ENCODE results near the gene FAM120AOS. TPM values are rescaled to one million over a fixed set of nuclear protein-coding genes. Genes with fewer than 3 reads are reported as not detected.

Gene FAM120AOS
- polyA plus RNA-seq, 3 donors: 33.2 to 47.7 (median 41.6) TPM

GRCh38 chr9:93476924-93477323, 23.5 kb upstream of the FAM120AOS start:
- intact Hi-C loops (cut with micrococcal nuclease): no loop called here
- Mint-ChIP-seq H3K27me3 (ENCODE audit: low read depth in 3 of 3) (peaks cover 0 to 2% (median 0%) of the 10 kb centered on the region in 3 donors), H3K36me3 (peaks cover 55 to 76% of the 10 kb centered on the region in 2 donors), H3K9me3 (no peaks in the 10 kb centered on the region), H3K27ac (peak overlapping the region in 2 of 7 donors; percentile 18 to 80), H3K4me3 (no peak overlapping the region), H3K4me1 (peaks cover 2% of the 10 kb centered on the region)
- peak overlapping the region in 1 of 2 donors; percentile 50 for H3K27ac ChIP-seq (ENCODE audit: low read depth in 1 of 2, low read length in 2 of 2)
- H4K20me1 ChIP-seq (ENCODE audit: insufficient read depth, low read length): peaks cover 94% of the 10 kb centered on the region
- H3K4me2 ChIP-seq (replicated peaks; ENCODE audit: extremely low read depth, low read length, poor library complexity, severe bottlenecking): no peak overlapping the region
- no peaks in the 10 kb centered on the region for H3K4me1 ChIP-seq (ENCODE audit: control insufficient read depth in 1 of 2, insufficient read depth in 2 of 2, low read length in 2 of 2)
- H3K79me2 ChIP-seq (ENCODE audit: insufficient read depth, low read length): peaks cover 96% of the 10 kb centered on the region
- WGBS (ENCODE audit: insufficient coverage): 100% methylated on average over 1 of the region's 4 CpGs
- DNase-seq: no peak
- no peak overlapping the region for H3K9ac ChIP-seq (ENCODE audit: insufficient read depth, low read length, poor library complexity, severe bottlenecking)
- H3K9me3 ChIP-seq (replicated peaks in 1 of 2; ENCODE audit: control insufficient read depth in 1 of 2, insufficient read depth in 1 of 2, low read length in 2 of 2): no peaks in the 10 kb centered on the region
- no peak for TF ChIP-seq CTCF (IDR thresholded peaks at IDR 0.05)
- H3K27me3 ChIP-seq (ENCODE audit: control insufficient read depth in 2 of 2, insufficient read depth in 2 of 2, low read length in 2 of 2): no peaks in the 10 kb centered on the region
- H3K4me3 ChIP-seq (replicated peaks in 1 of 3; ENCODE audit: low read depth in 2 of 3, low read length in 3 of 3): no peak overlapping the region
- no peak overlapping the region for H2AFZ ChIP-seq (ENCODE audit: insufficient read depth, low read depth, low read length, poor library complexity, severe bottlenecking)
- H3K36me3 ChIP-seq (replicated peaks in 1 of 2; ENCODE audit: control insufficient read depth in 1 of 2, insufficient read depth in 2 of 2, low read length in 2 of 2): peaks cover 27 to 93% of the 10 kb centered on the region in 2 donors

- DNase-seq: no peak
- Histone ChIP-seq H3K27me3 (ENCODE audit: control insufficient read depth in 2 of 2, insufficient read depth in 2 of 2, low read length in 2 of 2) (no peaks in the 10 kb centered on the region), H3K4me2 (replicated peaks; ENCODE audit: extremely low read depth, low read length, poor library complexity, severe bottlenecking) (no peak overlapping the region), H4K20me1 (ENCODE audit: insufficient read depth, low read length) (peaks cover 90% of the 10 kb centered on the region), H3K79me2 (ENCODE audit: insufficient read depth, low read length) (peaks cover 96% of the 10 kb centered on the region), H3K9me3 (replicated peaks in 1 of 2; ENCODE audit: control insufficient read depth in 1 of 2, insufficient read depth in 1 of 2, low read length in 2 of 2) (no peaks in the 10 kb centered on the region), H2AFZ (ENCODE audit: insufficient read depth, low read depth, low read length, poor library complexity, severe bottlenecking) (no peak overlapping the region), H3K9ac (ENCODE audit: insufficient read depth, low read length, poor library complexity, severe bottlenecking) (no peak overlapping the region), H3K4me1 (ENCODE audit: control insufficient read depth in 1 of 2, insufficient read depth in 2 of 2, low read length in 2 of 2) (no peaks in the 10 kb centered on the region), H3K4me3 (replicated peaks in 1 of 3; ENCODE audit: low read depth in 2 of 3, low read length in 3 of 3) (no peak overlapping the region), H3K36me3 (replicated peaks in 1 of 2; ENCODE audit: control insufficient read depth in 1 of 2, insufficient read depth in 2 of 2, low read length in 2 of 2) (peaks cover 36 to 94% of the 10 kb centered on the region in 2 donors), H3K27ac (ENCODE audit: low read depth in 1 of 2, low read length in 2 of 2) (peak overlapping the region in 1 of 2 donors; percentile 52)
- no peaks in the 10 kb centered on the region for H3K27me3 Mint-ChIP-seq (ENCODE audit: low read depth in 3 of 3)
- peaks cover 8% of the 10 kb centered on the region for H3K4me1 Mint-ChIP-seq
- H3K27ac Mint-ChIP-seq: no peak overlapping the region
- H3K9me3 Mint-ChIP-seq: no peaks in the 10 kb centered on the region
- no peak overlapping the region for H3K4me3 Mint-ChIP-seq
- WGBS (ENCODE audit: insufficient coverage): no CpG with 5 or more reads among the region's 3 CpGs
- intact Hi-C loops (cut with micrococcal nuclease): no loop called here
- peaks cover 53 to 73% of the 10 kb centered on the region in 2 donors for H3K36me3 Mint-ChIP-seq
- TF ChIP-seq CTCF (IDR thresholded peaks at IDR 0.05): no peak
Measured at GRCh38 chr9:93475856-93476255, 22.5 kb upstream of the FAM120AOS start.

Measured in CD14-positive monocyte (primary cell).